H1 (cell line): ENCODE measurements around the gene ADGRL3. TPM values are rescaled to one million over a fixed set of nuclear protein-coding genes. Genes with fewer than 3 reads are reported as not detected.

Source experiments
- BCL11A ChIP-seq, 2 experiments: IDR thresholded peaks; one replicate each; pipeline ENCODE4 v1.6.1; 2011; ENCODE audit warnings: low read depth in 2 of 2, low read length in 2 of 2, mild to moderate bottlenecking in 2 of 2
- FOSL1 ChIP-seq: IDR thresholded peaks from 2 replicates; pipeline ENCODE4 v1.6.1; 2011; ENCODE audit warnings: mild to moderate bottlenecking, low read depth, low read length, moderate library complexity; ENCODE audit not compliant: insufficient read depth
- KDM4A ChIP-seq: IDR thresholded peaks from one replicate; pipeline ENCODE4 v1.7.1; 2012; ENCODE audit warnings: low read depth, mild to moderate bottlenecking, moderate library complexity, low read length, inconsistent platforms; ENCODE audit not compliant: severe bottlenecking
- RFX5 ChIP-seq: IDR thresholded peaks from 2 replicates; pipeline ENCODE4 v1.6.1; 2011; ENCODE audit warnings: low read depth, low read length, improper control_type of control experiment, borderline replicate concordance
- TBP ChIP-seq: IDR thresholded peaks from 2 replicates; pipeline ENCODE4 v1.6.1; 2011; ENCODE audit warnings: low read depth, low read length, improper control_type of control experiment
- polyA plus RNA-seq, 7 experiments: library from polyadenylated mRNA; depleted of rRNA in 3 of 7; stranded (reverse) in 5 of 7; unstranded in 2 of 7; fragments of >200 nt in 5 of 7; fragments of 200-250 nt in 2 of 7; gene quantifications; 1 replicate in 5 of 7; 2 replicates in 1 of 7; 4 replicates in 1 of 7; pipeline versions ENCODE4 v1.2.1 to v1.2.3, GENCODE V29; 2011 to 2013; ENCODE audit warnings: missing spikeins in 2 of 7, mixed read lengths in 2 of 7
- total RNA-seq: library from RNA; stranded (reverse); fragmentation: NEBNext Ultra II Directional; extraction: Animal tissue kit (Norgen Biotek cat#: 25700); gene quantifications from 2 replicates; pipeline ENCODE4 v1.2.1, GENCODE V29; 2021

The ADGRL3 gene
- total and polyA plus RNA-seq, 2 of the 8 experiments (the other 6 are each of a cell fraction or from before 2014, with no cell fraction given) = 6.6 to 13.0 TPM

DNA sequence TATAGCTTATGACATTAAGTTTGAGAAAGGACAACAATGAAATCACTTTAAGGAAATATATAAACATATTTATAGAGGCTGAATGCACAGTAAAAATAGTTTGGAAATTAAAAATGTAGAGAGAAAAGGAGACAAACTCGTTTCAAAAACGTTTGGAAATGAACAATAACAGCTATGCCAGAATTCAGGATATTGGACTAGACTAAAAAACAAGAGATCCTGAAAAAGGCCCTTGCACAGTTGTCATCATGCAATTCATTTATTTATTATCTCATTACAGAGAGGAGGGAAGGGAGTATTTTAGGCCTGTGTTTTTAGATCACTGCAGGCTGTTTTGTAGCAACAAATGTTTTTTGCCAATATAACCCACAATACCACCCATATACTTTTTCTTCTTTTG is 527.2 kb downstream of the ADGRL3 start (continued):
- no peak for TF ChIP-seq KDM4A
- no peak for TF ChIP-seq TBP
- TF ChIP-seq FOSL1 = no peak
- TF ChIP-seq RFX5 = no peak
- TF ChIP-seq BCL11A (IDR thresholded peaks at IDR 0.05; ENCODE audit: low read depth in 2 of 2, low read length in 2 of 2) = no peak
